AG09309 (cell line): ENCODE results near the gene ANKRD44.
"Not testable (repeated sequence)": the region's sequence is repeated elsewhere in the genome, so short reads cannot be mapped to it uniquely, and the experiment has no call there.

Experiments used
- DNase-seq: peaks from one replicate; pipeline ENCODE4 v3.0.0-alpha.2; 2010; ENCODE audit warnings: low read depth
- H3K4me3 ChIP-seq: 2 replicates; pipeline ENCODE4 v1.5.1; 2011; ENCODE audit warnings: mild to moderate bottlenecking, low read depth, low read length, moderate library complexity; ENCODE audit not compliant: control insufficient read depth
- TF ChIP-seq, protein P1 (sequence below): IDR thresholded peaks from 2 replicates; pipeline ENCODE4 v1.5.1; 2011; ENCODE audit warnings: mild to moderate bottlenecking, low read depth, low read length, inconsistent platforms; ENCODE audit not compliant: insufficient read depth, control insufficient read depth; ENCODE audit errors: missing control alignments

The ANKRD44 gene

GRCh38 chr2:197010200-197011020, 300.2 kb downstream of the ANKRD44 start:
- TF ChIP-seq, protein P1, sequence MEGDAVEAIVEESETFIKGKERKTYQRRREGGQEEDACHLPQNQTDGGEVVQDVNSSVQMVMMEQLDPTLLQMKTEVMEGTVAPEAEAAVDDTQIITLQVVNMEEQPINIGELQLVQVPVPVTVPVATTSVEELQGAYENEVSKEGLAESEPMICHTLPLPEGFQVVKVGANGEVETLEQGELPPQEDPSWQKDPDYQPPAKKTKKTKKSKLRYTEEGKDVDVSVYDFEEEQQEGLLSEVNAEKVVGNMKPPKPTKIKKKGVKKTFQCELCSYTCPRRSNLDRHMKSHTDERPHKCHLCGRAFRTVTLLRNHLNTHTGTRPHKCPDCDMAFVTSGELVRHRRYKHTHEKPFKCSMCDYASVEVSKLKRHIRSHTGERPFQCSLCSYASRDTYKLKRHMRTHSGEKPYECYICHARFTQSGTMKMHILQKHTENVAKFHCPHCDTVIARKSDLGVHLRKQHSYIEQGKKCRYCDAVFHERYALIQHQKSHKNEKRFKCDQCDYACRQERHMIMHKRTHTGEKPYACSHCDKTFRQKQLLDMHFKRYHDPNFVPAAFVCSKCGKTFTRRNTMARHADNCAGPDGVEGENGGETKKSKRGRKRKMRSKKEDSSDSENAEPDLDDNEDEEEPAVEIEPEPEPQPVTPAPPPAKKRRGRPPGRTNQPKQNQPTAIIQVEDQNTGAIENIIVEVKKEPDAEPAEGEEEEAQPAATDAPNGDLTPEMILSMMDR = no peak
- no peak for DNase-seq
- H3K4me3 ChIP-seq = no peak overlapping the region

- DNase-seq, H3K4me3 ChIP-seq: not testable (repeated sequence)
Measured at GRCh38 chr2:197008741-197009341, 301.7 kb downstream of the ANKRD44 start.

GRCh38 chr2:197007716-197008628, 302.6 kb downstream of the ANKRD44 start:
- H3K4me3 ChIP-seq = no peak overlapping the region
- TF ChIP-seq, protein P1 = no peak
- DNase-seq = peak; percentile 39

DNA sequence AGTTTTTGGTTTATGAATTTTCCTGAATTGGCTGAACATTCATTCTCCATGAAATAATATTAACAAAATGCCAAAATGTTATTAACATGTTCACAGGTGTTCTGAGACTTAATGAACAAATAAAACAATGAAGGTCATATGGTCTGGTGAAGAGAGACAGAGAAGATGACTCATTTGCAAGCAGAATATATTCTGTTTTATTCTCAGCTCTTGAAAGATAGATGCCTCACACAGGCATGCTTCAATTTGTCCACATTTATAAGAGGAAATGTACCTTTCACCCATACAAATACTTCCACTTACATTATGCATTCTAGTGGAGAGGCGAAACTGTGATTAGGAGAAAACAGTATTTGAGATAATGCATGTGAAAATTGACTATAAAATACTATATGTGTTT, 308.7 kb downstream of the ANKRD44 start:
- H3K4me3 ChIP-seq = no peak overlapping the region
- DNase-seq = no peak
- TF ChIP-seq, protein P1 = no peak

DNA sequence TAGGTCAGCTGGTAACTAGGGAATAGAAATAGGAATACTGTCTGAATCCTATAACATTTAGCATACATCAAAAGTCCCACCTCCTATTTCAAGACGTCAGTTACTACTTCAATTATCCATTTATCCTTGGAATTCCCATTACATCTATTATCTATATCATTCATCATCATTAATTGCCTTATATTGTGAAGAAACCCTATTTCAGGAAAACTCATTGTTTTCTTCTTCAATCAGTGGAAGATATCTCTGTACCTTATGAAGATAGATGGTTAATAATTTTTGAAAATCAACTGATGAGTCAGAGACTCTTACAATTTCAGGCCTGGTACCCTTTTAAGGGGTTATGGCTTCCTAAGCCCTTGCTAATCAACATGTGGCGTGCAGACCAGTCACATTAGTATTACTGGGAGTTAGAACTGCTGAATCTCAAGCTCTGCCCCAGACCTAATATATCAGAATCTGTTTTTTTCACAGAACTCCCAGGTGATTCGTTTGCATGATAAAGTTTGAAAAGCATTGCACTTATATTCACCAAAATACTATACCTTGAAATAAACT, 314.7 kb downstream of the ANKRD44 start:
- no peak overlapping the region for H3K4me3 ChIP-seq
- no peak for DNase-seq
- TF ChIP-seq, protein P1 = no peak

DNA sequence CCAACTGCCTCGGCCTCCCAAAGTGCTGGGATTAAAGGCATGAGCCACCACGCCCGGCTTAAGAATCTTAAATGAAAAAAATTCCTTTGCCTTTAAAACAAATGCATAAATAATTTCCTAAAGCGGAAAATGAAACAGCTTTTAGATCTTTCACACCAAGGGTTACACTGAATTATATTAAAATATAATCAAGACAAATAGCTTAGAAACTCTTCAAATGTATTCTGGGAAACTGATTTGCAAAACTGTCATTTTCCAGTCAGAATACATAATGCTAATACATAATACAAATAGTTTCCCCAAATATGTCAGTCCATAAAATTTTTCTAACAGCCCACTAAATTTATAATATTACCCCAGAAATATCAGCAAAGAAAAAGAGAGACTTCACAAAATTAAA, 315.8 kb downstream of the ANKRD44 start:
- no peak for DNase-seq
- TF ChIP-seq, protein P1 = no peak
- no peak overlapping the region for H3K4me3 ChIP-seq
